ENCODE results near the gene APOBEC3G. TPM values are rescaled to one million over a fixed set of nuclear protein-coding genes. Genes with fewer than 3 reads are reported as not detected.

The APOBEC3G gene
- total and polyA plus RNA-seq, 2 of the 13 experiments (the other 11 are each of a cell fraction or from before 2014, with no cell fraction given): 3.2 to 4.1 TPM

DNA sequence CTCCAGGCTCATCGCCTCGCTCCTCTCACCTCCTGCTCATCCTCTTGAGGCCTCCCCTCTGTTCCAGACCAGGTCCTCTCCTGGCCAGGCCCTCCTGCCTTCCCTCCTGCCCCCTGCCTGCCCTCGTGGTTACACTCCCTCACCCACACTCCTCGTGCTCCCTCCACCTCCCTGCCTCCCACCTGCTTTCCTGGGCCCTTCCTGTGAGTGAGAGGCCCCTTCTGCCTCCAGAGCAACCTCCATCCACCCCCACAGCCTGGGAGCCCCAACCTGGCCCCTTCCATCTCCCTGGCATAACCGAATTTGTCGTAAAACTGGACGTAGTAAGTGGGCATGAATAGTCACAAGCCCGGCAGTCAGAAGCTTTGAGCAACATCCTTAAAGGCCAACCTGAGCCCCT, 4.5 kb downstream of the APOBEC3G start:
- FAIRE-seq (no peak), DNase-seq (ENCODE audit: low spot score) (no peak), ATAC-seq (no peak)
- POLR2A ChIA-PET: no interaction called here
- Histone ChIP-seq H3K4me1 (ENCODE audit: insufficient read depth, low read length) (peaks cover 9% of the 10 kb centered on the region), H3K27ac (ENCODE audit: extremely low read length, insufficient read depth, low read length) (no peak overlapping the region), H3K27me3 (ENCODE audit: control insufficient read depth in 1 of 2, insufficient read depth in 2 of 2, low read length in 2 of 2) (no peaks in the 10 kb centered on the region; a peak in 1 of 5 replicates), H3K4me3 (replicated peaks in 1 of 3; ENCODE audit: insufficient read depth in 1 of 3, low read depth in 2 of 3, low read length in 3 of 3) (no peak overlapping the region), H3K36me3 (replicated peaks in 1 of 2; ENCODE audit: control insufficient read depth in 1 of 2, insufficient read depth in 2 of 2, low read length in 2 of 2) (no peaks in the 10 kb centered on the region), H2AFZ (ENCODE audit: low read length) (no peak overlapping the region), H3K4me2 (ENCODE audit: low read depth, low read length) (no peak overlapping the region), H3K79me2 (ENCODE audit: insufficient read depth, low read length) (no peaks in the 10 kb centered on the region), H3K9ac (ENCODE audit: insufficient read depth, low read depth, low read length) (no peak overlapping the region), H3K9me3 (ENCODE audit: low read length) (no peaks in the 10 kb centered on the region), H4K20me1 (ENCODE audit: insufficient read depth, low read length) (no peaks in the 10 kb centered on the region)
- CTCF ChIA-PET (ENCODE audit: low intra/inter-chr PET ratio, low total read pairs): no interaction called here
- BruUV-seq (replicated peaks): no TSS peak
- TF ChIP-seq TAF1 (CRISPR knock-in tag; IDR thresholded peaks at IDR 0.05) (no peak), ATRX (CRISPR knock-in tag; IDR thresholded peaks at IDR 0.05; ENCODE audit: borderline replicate concordance) (no peak), SALL2 (CRISPR knock-in tag; IDR thresholded peaks at IDR 0.05) (no peak), NPAS2 (CRISPR knock-in tag; IDR thresholded peaks at IDR 0.05; ENCODE audit: borderline replicate concordance) (no peak), ZNF3 (CRISPR knock-in tag; IDR thresholded peaks at IDR 0.05) (no peak), NFE2 (CRISPR knock-in tag; IDR thresholded peaks at IDR 0.05) (no peak), NR2F6 (IDR thresholded peaks at IDR 0.05) (no peak), NR2F6 (CRISPR knock-in tag; IDR thresholded peaks at IDR 0.05) (no peak), ZNF747 (CRISPR knock-in tag; IDR thresholded peaks at IDR 0.05; ENCODE audit: borderline replicate concordance) (no peak), ZNF496 (CRISPR knock-in tag; IDR thresholded peaks at IDR 0.05; ENCODE audit: insufficient replicate concordance) (no peak), FIP1L1 (IDR thresholded peaks at IDR 0.05; ENCODE audit: borderline replicate concordance, insufficient read depth, low read depth, low read length) (no peak), GFI1 (CRISPR knock-in tag; IDR thresholded peaks at IDR 0.05; ENCODE audit: borderline replicate concordance) (no peak), ELK4 (CRISPR knock-in tag; IDR thresholded peaks at IDR 0.05; ENCODE audit: borderline replicate concordance) (no peak)
- in situ Hi-C loops (cut with HindIII; ENCODE audit: extremely low pct_ligation_motif_present, low pct_unique_long_range_greater_than_20kb) (no loop called here), intact Hi-C loops (cut with micrococcal nuclease; ENCODE audit: unreplicated experiment) (no loop called here)
- 69% methylated on average over 8 of the region's 8 CpGs for WGBS (ENCODE audit: low lambda C conversion rate)

All from HepG2 (cell line).